HCT116 (cell line): ENCODE measurements around the gene TMEM185B. TPM values are rescaled to one million over a fixed set of nuclear protein-coding genes. Genes with fewer than 3 reads are reported as not detected.

ENCODE experiments used
- ATAC-seq: fragments of 200-7000 bp; cut with Tn5 transposase; 2 replicates; pipeline ENCODE4 v1.9.1; 2020; ENCODE audit warnings: mild to moderate bottlenecking, moderate library complexity
- BruUV-seq: library from RNA; stranded (reverse); fragments of 400-500 nt; replicated peaks from 2 replicates; lab custom pipeline; 2021; lab: Mats Ljungman, UMichigan
- CTCF ChIA-PET: fragments of 300-600 bp; sonication (Branson Sonifier 250); formaldehyde crosslinking; loops from one replicate; lab custom pipeline; 2021; ENCODE audit warnings: antibody characterized with exemption; lab: Charles Lee
- POLR2A ChIA-PET: fragments of 300-600, 350-600 bp; sonication (Branson Sonifier 250); formaldehyde crosslinking; loops from one replicate; lab custom pipeline; 2021; ENCODE audit warnings: antibody characterized with exemption; lab: Charles Lee
- RAD21 ChIA-PET, 2 experiments: fragments of 300-600 bp; sonication (Branson Sonifier 250); formaldehyde crosslinking; loops; one replicate each; lab custom pipeline; 2023; ENCODE audit warnings: low total read pairs in 2 of 2; ENCODE audit not compliant: uncharacterized antibody in 2 of 2, unreplicated experiment in 2 of 2, low non-redundant PET in 1 of 2; lab: Charles Lee
- DNase-seq: peaks from one replicate; pipeline ENCODE4 v3.0.0-alpha.2; 2010; ENCODE audit warnings: low read depth, low spot score
- H2AFZ ChIP-seq: fragments of 200-600 bp; shearing (Covaris generic), sonication (generic); 2 replicates; pipeline ENCODE4 v1.6.1; 2017; ENCODE audit warnings: low read depth, mixed run types, mixed read lengths, antibody characterized with exemption, low read length; ENCODE audit not compliant: poor library complexity, severe bottlenecking
- H3K27ac ChIP-seq: 2 replicates; pipeline ENCODE4 v1.5.1; 2012; ENCODE audit warnings: low read depth, low read length
- H3K27me3 ChIP-seq: fragments of 200-600 bp; sonication (generic); 2 replicates; pipeline ENCODE4 v1.6.1; 2016; ENCODE audit warnings: mixed run types, low read length, mixed read lengths; ENCODE audit not compliant: insufficient read depth
- H3K36me3 ChIP-seq, 2 experiments: fragments of 200-500 bp in 1 of 2; fragments of 200-600 bp in 1 of 2; sonication (Bioruptor generic) in 1 of 2; sonication (generic) in 1 of 2; 2 replicates each; pipeline versions ENCODE4 v1.5.1 to v1.6.1; 2014 to 2016; ENCODE audit warnings: low read length in 2 of 2, inconsistent platforms in 1 of 2, mixed read lengths in 1 of 2, mixed run types in 1 of 2; ENCODE audit not compliant: insufficient read depth in 2 of 2, control insufficient read depth in 1 of 2
- H3K4me1 ChIP-seq, 2 experiments: fragments of 200-600 bp in 1 of 2; sonication (generic) in 1 of 2; 2 replicates each; pipeline versions ENCODE4 v1.5.1 to v1.6.1; 2012 to 2017; ENCODE audit warnings: low read length in 2 of 2, inconsistent platforms in 1 of 2, mild to moderate bottlenecking in 1 of 2, mixed read lengths in 1 of 2, mixed run types in 1 of 2, moderate library complexity in 1 of 2; ENCODE audit not compliant: insufficient read depth in 2 of 2, control insufficient read depth in 1 of 2
- H3K4me2 ChIP-seq: fragments of 200-600 bp; sonication (generic); 2 replicates; pipeline ENCODE4 v1.6.1; 2017; ENCODE audit warnings: mixed run types, low read length, mixed read lengths
- H3K4me3 ChIP-seq, 2 experiments: fragments of 200-600 bp in 1 of 2; sonication (generic) in 1 of 2; replicated peaks in 1 of 2; 2 replicates each; pipeline ENCODE4 v1.5.1; 2011 to 2016; ENCODE audit warnings: low read length in 2 of 2, control low read depth in 1 of 2, low read depth in 1 of 2, mild to moderate bottlenecking in 1 of 2, mixed read lengths in 1 of 2, mixed run types in 1 of 2
- H3K79me2 ChIP-seq: fragments of 200-600 bp; sonication (generic); 2 replicates; pipeline ENCODE4 v1.6.1; 2017; ENCODE audit warnings: mild to moderate bottlenecking, mixed run types, low read length, moderate library complexity, mixed read lengths; ENCODE audit not compliant: insufficient read depth
- H3K9ac ChIP-seq: fragments of 200-600 bp; sonication (generic); 2 replicates; pipeline ENCODE4 v1.6.1; 2016; ENCODE audit warnings: low read length, mixed read lengths
- H3K9me2 ChIP-seq: fragments of 200-600 bp; sonication (generic), shearing (Covaris generic); 2 replicates; pipeline ENCODE4 v1.6.1; 2017; ENCODE audit warnings: mixed run types, mild to moderate bottlenecking, moderate library complexity; ENCODE audit not compliant: insufficient read depth
- H3K9me3 ChIP-seq, 2 experiments: fragments of 200-500 bp in 1 of 2; fragments of 200-600 bp in 1 of 2; sonication (Bioruptor generic) in 1 of 2; sonication (generic) in 1 of 2; 2 replicates each; pipeline ENCODE4 v1.6.1; 2014 to 2017; ENCODE audit warnings: low read length in 2 of 2, mixed read lengths in 2 of 2, inconsistent platforms in 1 of 2, low read depth in 1 of 2, mild to moderate bottlenecking in 1 of 2, mixed run types in 1 of 2, moderate library complexity in 1 of 2; ENCODE audit not compliant: control insufficient read depth in 1 of 2, insufficient read depth in 1 of 2
- H4K20me1 ChIP-seq: fragments of 200-600 bp; sonication (generic), shearing (Covaris generic); 2 replicates; pipeline ENCODE4 v1.6.1; 2017; ENCODE audit warnings: mixed run types, mild to moderate bottlenecking, moderate library complexity; ENCODE audit not compliant: insufficient read depth
- EZH2 ChIP-seq: fragments of 200-600 bp; sonication (generic); IDR thresholded peaks from 2 replicates; pipeline ENCODE4 v1.6.1; 2017; ENCODE audit warnings: antibody characterized with exemption, mixed run types
- FOSL1 ChIP-seq: IDR thresholded peaks from 2 replicates; pipeline ENCODE4 v1.6.1; 2012; ENCODE audit warnings: low read depth
- POLR2A ChIP-seq: IDR thresholded peaks from 2 replicates; pipeline ENCODE4 v1.7.0; 2011; ENCODE audit warnings: borderline replicate concordance; ENCODE audit not compliant: insufficient read depth, insufficient read length; ENCODE audit errors: extremely low read depth
- REST ChIP-seq: IDR thresholded peaks from 2 replicates; pipeline ENCODE4 v1.6.1; 2012; ENCODE audit warnings: low read depth
- SIN3A ChIP-seq: IDR thresholded peaks from 2 replicates; pipeline ENCODE4 v1.6.1; 2012; ENCODE audit warnings: low read depth
- TCF7L2 ChIP-seq: IDR thresholded peaks from 2 replicates; pipeline ENCODE4 v1.7.0; 2011; ENCODE audit warnings: borderline replicate concordance, inconsistent platforms; ENCODE audit not compliant: insufficient read depth, insufficient read length; ENCODE audit errors: extremely low read depth
- ZBTB33 ChIP-seq: IDR thresholded peaks from 2 replicates; pipeline ENCODE4 v1.6.1; 2011; ENCODE audit warnings: mild to moderate bottlenecking, low read length, moderate library complexity; ENCODE audit not compliant: insufficient replicate concordance; ENCODE audit errors: extremely low read depth
- intact Hi-C: fragments of 100-400 bp; cut with micrococcal nuclease; formaldehyde crosslinking; loops from 2 replicates; pipeline ENCODE4 v1.10.0; 2022
- total RNA-seq: library from RNA; stranded (reverse); gene quantifications from one replicate; pipeline ENCODE4 v1.2.1, GENCODE V29; 2021; ENCODE audit not compliant: unreplicated experiment
- TF ChIP-seq, protein P1 (sequence below): IDR thresholded peaks from 2 replicates; pipeline ENCODE4 v1.6.1; 2012

TMEM185B gene
- total RNA-seq, 1 experiment from 2014 or later: 27.1 TPM

- TF ChIP-seq FOSL1 (no peak), ZBTB33 (no peak), POLR2A (no peak), EZH2 (no peak), TCF7L2 (no peak), REST (no peak), SIN3A (no peak)
- TF ChIP-seq, protein P1, sequence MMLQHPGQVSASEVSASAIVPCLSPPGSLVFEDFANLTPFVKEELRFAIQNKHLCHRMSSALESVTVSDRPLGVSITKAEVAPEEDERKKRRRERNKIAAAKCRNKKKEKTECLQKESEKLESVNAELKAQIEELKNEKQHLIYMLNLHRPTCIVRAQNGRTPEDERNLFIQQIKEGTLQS: no peak
- TF ChIP-seq, all 23 proteins: peak for 0
- ChIA-PET POLR2A (interaction anchor here (1.5 kb wide), 1 partner anchor 9 kb away, joined by 5 read pairs; the partner anchor contains the start of gene RALB), CTCF (no interaction called here), RAD21 (no interaction called here)
- no peak for ATAC-seq
- Histone ChIP-seq H3K4me3 (no peak overlapping the region), H3K36me3 (no peaks in the 10 kb centered on the region), H3K79me2 (no peaks in the 10 kb centered on the region), H2AFZ (no peak overlapping the region), H4K20me1 (no peaks in the 10 kb centered on the region), H3K9ac (no peak overlapping the region), H3K9me3 (peaks cover 0 to 9% of the 10 kb centered on the region in 2 experiments; a peak in 1 of 4 replicates), H3K4me1 (peaks cover 37 to 70% of the 10 kb centered on the region in 2 experiments), H3K9me2 (no peaks in the 10 kb centered on the region), H3K27me3 (no peaks in the 10 kb centered on the region), H3K27ac (no peak overlapping the region), H3K4me2 (no peak overlapping the region)
- no peak for DNase-seq
- intact Hi-C loops: no loop called here
- no TSS peak for BruUV-seq
These were observed 20.8 kb upstream of the TMEM185B start for GRCh38 chr2:120243875-120244553.
